A673 (cell line): ENCODE measurements around the gene DNAAF8. TPM values are rescaled to one million over a fixed set of nuclear protein-coding genes. Genes with fewer than 3 reads are reported as not detected.

Experiments
- BruUV-seq: library from RNA; stranded (reverse); fragments of 400-500 nt; replicated peaks from 2 replicates; lab custom pipeline; 2021; lab: Mats Ljungman, UMichigan
- CTCF ChIA-PET: fragments of 300-600 bp; sonication (Branson Sonifier 250); formaldehyde crosslinking; loops from one replicate; lab custom pipeline; 2022; ENCODE audit warnings: antibody characterized with exemption; lab: Charles Lee
- POLR2A ChIA-PET: fragments of 300-600 bp; sonication (Branson Sonifier 250); formaldehyde crosslinking; loops from one replicate; lab custom pipeline; 2022; ENCODE audit warnings: antibody characterized with exemption; ENCODE audit not compliant: low non-redundant PET; lab: Charles Lee
- DNase-seq: peaks from one replicate; pipeline ENCODE4 v3.0.0-alpha.2; 2015; ENCODE audit warnings: low spot score
- H3K27ac ChIP-seq: fragments of 200-600 bp; sonication (generic); 2 replicates; pipeline ENCODE4 v1.5.1; 2016; ENCODE audit warnings: mixed run types, low read depth, mild to moderate bottlenecking, mixed read lengths, antibody characterized with exemption, low read length; ENCODE audit not compliant: poor library complexity, severe bottlenecking
- H3K27me3 ChIP-seq: fragments of 200-600 bp; sonication (generic); replicated peaks from 2 replicates; pipeline ENCODE4 v1.6.1; 2017; ENCODE audit warnings: mixed run types, low read depth, mild to moderate bottlenecking, mixed read lengths, antibody characterized with exemption, low read length; ENCODE audit not compliant: insufficient read depth, poor library complexity
- H3K36me3 ChIP-seq: fragments of 200-600 bp; sonication (generic); 2 replicates; pipeline ENCODE4 v1.6.1; 2016; ENCODE audit warnings: mixed run types, mild to moderate bottlenecking, mixed read lengths, antibody characterized with exemption, low read length; ENCODE audit not compliant: insufficient read depth, poor library complexity, severe bottlenecking
- H3K4me1 ChIP-seq: fragments of 200-600 bp; sonication (generic); 2 replicates; pipeline ENCODE4 v1.6.1; 2017; ENCODE audit warnings: mixed run types, mild to moderate bottlenecking, mixed read lengths, antibody characterized with exemption, low read length; ENCODE audit not compliant: insufficient read depth, poor library complexity, severe bottlenecking
- H3K4me3 ChIP-seq: fragments of 200-600 bp; sonication (generic); 2 replicates; pipeline ENCODE4 v1.5.1; 2016; ENCODE audit warnings: low read depth, mixed run types, mild to moderate bottlenecking, mixed read lengths, low read length; ENCODE audit not compliant: poor library complexity, severe bottlenecking
- H3K9me3 ChIP-seq: fragments of 200-600 bp; sonication (generic); 2 replicates; pipeline ENCODE4 v1.6.1; 2016; ENCODE audit warnings: mixed run types, low read depth, mild to moderate bottlenecking, mixed read lengths, antibody characterized with exemption, low read length; ENCODE audit not compliant: poor library complexity, severe bottlenecking
- EZH2 ChIP-seq: fragments of 200-600 bp; sonication (generic); IDR thresholded peaks from 2 replicates; pipeline ENCODE4 v1.6.1; 2017; ENCODE audit warnings: borderline replicate concordance, low read depth, mild to moderate bottlenecking, mixed read lengths, antibody characterized with exemption, low read length; ENCODE audit not compliant: poor library complexity, severe bottlenecking
- intact Hi-C: fragments of 100-400 bp; cut with micrococcal nuclease; formaldehyde crosslinking; loops from one replicate; pipeline ENCODE4 v1.10.0; 2022; ENCODE audit not compliant: unreplicated experiment
- total RNA-seq: library from RNA; stranded (reverse); gene quantifications from 2 replicates; pipeline ENCODE4 v1.2.3, GENCODE V29; 2021
- TF ChIP-seq, protein P1 (sequence below): fragments of 300-800, 200-600 bp; sonication (generic); conservative IDR thresholded peaks from 2 replicates; pipeline ENCODE4 v1.5.1; 2017; ENCODE audit warnings: low read depth, mild to moderate bottlenecking, antibody characterized with exemption, low read length, moderate library complexity, mixed read lengths

DNAAF8 gene
- total RNA-seq, 1 experiment from 2014 or later, result 0.15 TPM

DNA sequence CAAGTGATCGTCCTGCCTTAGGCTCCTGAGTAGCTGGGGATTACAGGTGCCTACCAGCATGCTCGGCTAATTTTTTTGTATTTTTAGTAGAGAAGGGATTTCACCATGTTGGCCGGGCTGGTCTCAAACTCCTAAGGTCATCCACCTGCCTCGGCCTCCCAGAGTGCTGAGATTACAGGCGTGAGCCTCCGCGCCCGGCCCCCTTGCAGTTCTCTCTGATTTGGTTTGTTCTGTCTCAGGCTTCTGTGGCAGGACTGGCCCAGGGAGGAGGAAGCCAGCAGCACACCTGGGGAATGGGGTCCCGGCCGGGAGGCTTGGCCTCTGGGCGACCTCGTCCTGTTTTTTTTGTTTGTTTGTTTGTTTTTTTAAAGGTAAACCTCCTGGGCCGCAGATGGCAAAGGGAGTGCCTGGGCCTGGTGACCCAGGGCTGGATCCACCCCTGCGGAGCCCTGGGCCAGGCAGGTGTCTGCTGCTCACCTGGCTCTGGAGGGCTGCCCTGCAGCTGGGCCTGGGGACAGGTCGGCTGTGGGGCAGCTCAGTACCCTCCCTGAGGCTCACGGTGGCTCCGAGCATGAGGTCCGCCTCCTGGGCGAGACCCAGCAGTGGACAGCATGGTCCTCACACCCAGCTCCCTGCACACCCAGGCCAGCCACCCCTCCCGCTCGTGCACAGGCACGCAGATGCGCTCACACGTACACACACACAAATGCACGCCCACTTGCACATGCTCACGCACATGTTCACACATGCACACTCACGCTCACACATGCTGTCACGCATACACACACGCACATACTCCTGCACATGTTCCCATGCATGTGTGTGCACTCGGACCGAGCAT is 44.3 kb upstream of the DNAAF8 start:
- intact Hi-C loops, result loop anchor here (10.0 kb wide), 1 partner anchor 265 kb away; the partner anchor contains the start of gene SEC14L5
- Histone ChIP-seq H3K4me1 (peaks cover 4% of the 10 kb centered on the region), H3K36me3 (no peaks in the 10 kb centered on the region), H3K9me3 (no peaks in the 10 kb centered on the region), H3K27ac (no peak overlapping the region), H3K4me3 (no peak overlapping the region), H3K27me3 (no peaks in the 10 kb centered on the region)
- ChIA-PET CTCF (no interaction called here), POLR2A (no interaction called here)
- TF ChIP-seq, protein P1, sequence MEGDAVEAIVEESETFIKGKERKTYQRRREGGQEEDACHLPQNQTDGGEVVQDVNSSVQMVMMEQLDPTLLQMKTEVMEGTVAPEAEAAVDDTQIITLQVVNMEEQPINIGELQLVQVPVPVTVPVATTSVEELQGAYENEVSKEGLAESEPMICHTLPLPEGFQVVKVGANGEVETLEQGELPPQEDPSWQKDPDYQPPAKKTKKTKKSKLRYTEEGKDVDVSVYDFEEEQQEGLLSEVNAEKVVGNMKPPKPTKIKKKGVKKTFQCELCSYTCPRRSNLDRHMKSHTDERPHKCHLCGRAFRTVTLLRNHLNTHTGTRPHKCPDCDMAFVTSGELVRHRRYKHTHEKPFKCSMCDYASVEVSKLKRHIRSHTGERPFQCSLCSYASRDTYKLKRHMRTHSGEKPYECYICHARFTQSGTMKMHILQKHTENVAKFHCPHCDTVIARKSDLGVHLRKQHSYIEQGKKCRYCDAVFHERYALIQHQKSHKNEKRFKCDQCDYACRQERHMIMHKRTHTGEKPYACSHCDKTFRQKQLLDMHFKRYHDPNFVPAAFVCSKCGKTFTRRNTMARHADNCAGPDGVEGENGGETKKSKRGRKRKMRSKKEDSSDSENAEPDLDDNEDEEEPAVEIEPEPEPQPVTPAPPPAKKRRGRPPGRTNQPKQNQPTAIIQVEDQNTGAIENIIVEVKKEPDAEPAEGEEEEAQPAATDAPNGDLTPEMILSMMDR, result no peak
- no TSS peak for BruUV-seq
- no peak for DNase-seq

DNA sequence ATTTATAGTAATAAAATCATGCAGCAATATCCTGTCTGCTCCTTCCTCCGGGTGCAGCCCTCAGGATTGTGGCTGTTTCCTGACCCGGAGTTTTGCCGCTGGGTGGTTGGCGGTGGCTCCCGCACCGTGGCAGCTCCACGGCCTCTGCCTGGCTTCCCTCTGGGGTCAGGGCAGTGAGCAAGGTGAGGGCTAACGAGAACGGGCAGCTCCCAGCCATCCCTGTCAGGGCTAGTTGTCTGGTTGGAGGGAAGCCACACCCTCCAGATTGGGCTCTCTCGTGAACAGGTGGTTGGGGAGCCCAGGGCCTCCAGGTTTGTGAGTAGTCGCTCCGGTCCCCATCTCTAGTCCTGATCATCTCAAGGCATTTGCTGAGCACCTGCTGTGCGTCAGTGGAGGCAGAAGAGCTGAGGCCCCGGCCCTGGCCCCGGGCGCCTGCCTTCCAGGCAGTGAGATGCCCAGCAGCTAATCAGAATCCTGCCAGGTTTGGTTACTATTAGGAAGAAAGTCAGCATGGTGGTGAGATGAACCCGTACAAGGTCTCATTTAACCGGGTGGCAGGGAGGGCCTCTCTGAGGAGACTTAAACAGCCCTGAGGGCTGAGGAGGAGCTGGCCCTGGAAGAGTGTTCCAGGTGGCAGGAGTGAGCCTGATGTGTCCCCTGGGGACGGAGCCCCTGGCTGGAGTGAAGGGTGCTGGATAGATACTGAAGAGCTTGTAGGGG is 43.2 kb upstream of the DNAAF8 start:
- DNase-seq, result no peak
- TF ChIP-seq, protein P1, result no peak
- no peak for TF ChIP-seq EZH2
- Histone ChIP-seq H3K27ac (no peak overlapping the region), H3K27me3 (no peaks in the 10 kb centered on the region), H3K9me3 (no peaks in the 10 kb centered on the region), H3K4me1 (peaks cover 4% of the 10 kb centered on the region), H3K36me3 (no peaks in the 10 kb centered on the region), H3K4me3 (no peak overlapping the region)
- BruUV-seq, result no TSS peak
- ChIA-PET CTCF (no interaction called here), POLR2A (no interaction called here)
- intact Hi-C loops, result loop anchor here (10.0 kb wide), 1 partner anchor 264 kb away; the partner anchor contains the start of gene SEC14L5

DNA sequence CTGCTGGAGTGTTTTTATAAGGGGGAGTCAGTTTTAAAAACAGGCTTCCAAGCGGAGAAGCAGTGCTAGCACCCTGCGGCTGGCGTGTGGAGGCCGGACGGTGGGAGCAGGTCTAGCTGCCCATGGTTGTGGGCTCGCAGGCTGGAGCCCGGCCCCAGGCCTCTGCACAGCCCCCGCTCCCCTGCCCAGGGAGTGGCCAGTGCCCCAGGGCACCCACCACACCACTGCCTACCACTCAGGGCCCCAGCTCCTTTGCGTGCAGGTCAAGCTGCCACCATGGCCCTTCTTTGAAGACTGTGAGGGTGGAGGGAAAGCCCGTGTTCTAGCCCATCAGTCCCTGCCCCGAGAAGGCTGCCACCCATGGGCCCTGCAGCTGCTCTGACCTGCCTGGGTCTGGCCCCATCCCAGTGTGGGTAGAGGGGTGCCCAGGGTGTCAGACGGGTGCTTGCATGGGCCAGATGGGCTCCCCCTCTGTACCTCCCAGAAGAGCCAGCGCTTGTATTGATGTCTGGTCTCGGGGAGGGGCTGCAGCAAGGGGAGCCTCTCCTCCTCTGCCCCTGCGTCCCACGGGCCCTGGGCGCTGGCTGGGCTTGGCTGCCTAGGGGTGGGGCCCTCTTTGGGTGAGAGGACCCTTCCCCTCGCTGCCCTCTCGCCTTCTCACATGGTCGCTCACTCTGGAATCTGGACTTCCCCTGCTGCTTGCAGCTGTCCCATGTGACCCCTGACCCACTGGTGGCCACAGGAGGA is 42.5 kb upstream of the DNAAF8 start:
- no peak overlapping the region for H3K4me3 ChIP-seq
- H3K9me3 ChIP-seq, result no peaks in the 10 kb centered on the region
- H3K36me3 ChIP-seq, result peaks cover 3% of the 10 kb centered on the region
- CTCF ChIA-PET, result no interaction called here
- DNase-seq, result no peak
- H3K27me3 ChIP-seq, result no peaks in the 10 kb centered on the region
- intact Hi-C loops, result loop anchor here (10.0 kb wide), 1 partner anchor 263 kb away; the partner anchor contains the start of gene SEC14L5
- no peak overlapping the region for H3K27ac ChIP-seq
- POLR2A ChIA-PET, result no interaction called here
- TF ChIP-seq EZH2, result no peak
- TF ChIP-seq, protein P1, result no peak
- peaks cover 4% of the 10 kb centered on the region for H3K4me1 ChIP-seq
- BruUV-seq, result no TSS peak
